NCI-H1092 treated with DMSO at 0.1 percent for 48 hours (cell line): ENCODE data around the gene SLC39A1.
"Not testable (repeated sequence)": the region's sequence is repeated elsewhere in the genome, so short reads cannot be mapped to it uniquely, and the experiment has no call there.

Source experiments
- DNase-seq: peaks from one replicate; lab custom pipeline; 2025; lab: John Stamatoyannopoulos, UW

Gene SLC39A1

GRCh38 chr1:153932156-153933131 lies 30.9 kb downstream of the SLC39A1 start:
- DNase-seq = no peak

GRCh38 chr1:153929981-153930948 lies 33.1 kb downstream of the SLC39A1 start:
- DNase-seq = no peak

GRCh38 chr1:153929426-153929825 lies 33.9 kb downstream of the SLC39A1 start:
- no peak for DNase-seq

GRCh38 chr1:153928791-153929341 lies 34.5 kb downstream of the SLC39A1 start:
- DNase-seq = no peak

GRCh38 chr1:153928245-153928644 lies 35.1 kb downstream of the SLC39A1 start:
- no peak for DNase-seq

GRCh38 chr1:153926405-153926804 lies 36.9 kb downstream of the SLC39A1 start:
- no peak for DNase-seq

GRCh38 chr1:153922972-153923925 lies 40.1 kb downstream of the SLC39A1 start, which contains the start of gene GATAD2B:
Gene GATAD2B, minus strand, starts transcription at chr1:153922972. Its CDS starts 94,625 bp downstream, at chr1:153828347.
- peak; percentile 100 for DNase-seq

- peak; percentile 85 for DNase-seq
Measured at GRCh38 chr1:153922076-153922971, 41.0 kb downstream of the SLC39A1 start.

GRCh38 chr1:153921803-153922075 lies 41.6 kb downstream of the SLC39A1 start:
- DNase-seq = no peak

- no peak for DNase-seq
Measured at GRCh38 chr1:153921080-153921802, 42.1 kb downstream of the SLC39A1 start.

GRCh38 chr1:153919876-153920852 lies 43.2 kb downstream of the SLC39A1 start:
- DNase-seq = no peak

- no peak for DNase-seq
Measured at GRCh38 chr1:153916297-153916696, 47.0 kb downstream of the SLC39A1 start.

- no peak for DNase-seq
Measured at GRCh38 chr1:153912349-153912748, 51.0 kb downstream of the SLC39A1 start.

GRCh38 chr1:153910560-153910959 lies 52.8 kb downstream of the SLC39A1 start:
- DNase-seq = not testable (repeated sequence)
